Panc1 (cell line): Measurements from ENCODE around the gene PDZD2.

Experiments used
- SIN3A ChIP-seq: IDR thresholded peaks from 2 replicates; pipeline ENCODE4 v1.6.1; 2012; ENCODE audit warnings: low read depth, mild to moderate bottlenecking, low read length, moderate library complexity, borderline replicate concordance; ENCODE audit not compliant: insufficient read depth
- TCF7L2 ChIP-seq: IDR thresholded peaks from 2 replicates; pipeline ENCODE4 v1.6.1; 2011; ENCODE audit warnings: mild to moderate bottlenecking, low read depth, low read length, inconsistent platforms
- TF ChIP-seq, protein P1 (sequence below): fragments of 450-650 bp; IDR thresholded peaks from 2 replicates; pipeline ENCODE4 v1.5.1; 2017; ENCODE audit warnings: mild to moderate bottlenecking

DNA sequence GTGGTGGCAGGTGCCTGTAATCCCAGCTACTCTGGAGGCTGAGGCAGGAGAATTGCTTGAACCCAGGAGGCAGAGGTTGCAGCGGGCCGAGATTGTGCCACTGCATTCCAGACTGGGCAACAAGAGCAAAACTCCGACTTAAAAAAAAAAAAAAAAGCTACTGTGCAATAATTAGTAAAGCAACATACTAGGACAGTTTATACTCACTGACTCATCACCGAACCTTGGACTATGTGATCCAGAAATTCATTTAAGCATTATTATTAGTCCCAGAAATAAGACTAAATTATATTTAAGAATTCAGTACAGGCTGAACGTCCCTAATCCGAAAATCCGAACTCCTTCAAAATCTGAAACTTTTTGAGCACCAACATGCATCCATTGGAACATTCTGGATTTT lies 497.4 kb downstream of the PDZD2 start:
- TF ChIP-seq, protein P1, sequence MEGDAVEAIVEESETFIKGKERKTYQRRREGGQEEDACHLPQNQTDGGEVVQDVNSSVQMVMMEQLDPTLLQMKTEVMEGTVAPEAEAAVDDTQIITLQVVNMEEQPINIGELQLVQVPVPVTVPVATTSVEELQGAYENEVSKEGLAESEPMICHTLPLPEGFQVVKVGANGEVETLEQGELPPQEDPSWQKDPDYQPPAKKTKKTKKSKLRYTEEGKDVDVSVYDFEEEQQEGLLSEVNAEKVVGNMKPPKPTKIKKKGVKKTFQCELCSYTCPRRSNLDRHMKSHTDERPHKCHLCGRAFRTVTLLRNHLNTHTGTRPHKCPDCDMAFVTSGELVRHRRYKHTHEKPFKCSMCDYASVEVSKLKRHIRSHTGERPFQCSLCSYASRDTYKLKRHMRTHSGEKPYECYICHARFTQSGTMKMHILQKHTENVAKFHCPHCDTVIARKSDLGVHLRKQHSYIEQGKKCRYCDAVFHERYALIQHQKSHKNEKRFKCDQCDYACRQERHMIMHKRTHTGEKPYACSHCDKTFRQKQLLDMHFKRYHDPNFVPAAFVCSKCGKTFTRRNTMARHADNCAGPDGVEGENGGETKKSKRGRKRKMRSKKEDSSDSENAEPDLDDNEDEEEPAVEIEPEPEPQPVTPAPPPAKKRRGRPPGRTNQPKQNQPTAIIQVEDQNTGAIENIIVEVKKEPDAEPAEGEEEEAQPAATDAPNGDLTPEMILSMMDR: no peak
- no peak for TF ChIP-seq SIN3A
- TF ChIP-seq TCF7L2: no peak
